IPS-18c (cell line): ENCODE measurements around the gene SLC25A27.
"Not testable (repeated sequence)": the region's sequence is repeated elsewhere in the genome, so short reads cannot be mapped to it uniquely, and the experiment has no call there.

Experiments
- H3K4me3 ChIP-seq: 2 replicates; pipeline ENCODE4 v1.7.0; 2013; ENCODE audit warnings: low read depth, mild to moderate bottlenecking, low read length, moderate library complexity; ENCODE audit not compliant: insufficient read depth
- H3K9me3 ChIP-seq: one replicate; pipeline ENCODE4 v1.6.1; 2013; ENCODE audit warnings: mild to moderate bottlenecking, low read length, moderate library complexity; ENCODE audit not compliant: control insufficient read depth, insufficient read depth

Gene SLC25A27

DNA sequence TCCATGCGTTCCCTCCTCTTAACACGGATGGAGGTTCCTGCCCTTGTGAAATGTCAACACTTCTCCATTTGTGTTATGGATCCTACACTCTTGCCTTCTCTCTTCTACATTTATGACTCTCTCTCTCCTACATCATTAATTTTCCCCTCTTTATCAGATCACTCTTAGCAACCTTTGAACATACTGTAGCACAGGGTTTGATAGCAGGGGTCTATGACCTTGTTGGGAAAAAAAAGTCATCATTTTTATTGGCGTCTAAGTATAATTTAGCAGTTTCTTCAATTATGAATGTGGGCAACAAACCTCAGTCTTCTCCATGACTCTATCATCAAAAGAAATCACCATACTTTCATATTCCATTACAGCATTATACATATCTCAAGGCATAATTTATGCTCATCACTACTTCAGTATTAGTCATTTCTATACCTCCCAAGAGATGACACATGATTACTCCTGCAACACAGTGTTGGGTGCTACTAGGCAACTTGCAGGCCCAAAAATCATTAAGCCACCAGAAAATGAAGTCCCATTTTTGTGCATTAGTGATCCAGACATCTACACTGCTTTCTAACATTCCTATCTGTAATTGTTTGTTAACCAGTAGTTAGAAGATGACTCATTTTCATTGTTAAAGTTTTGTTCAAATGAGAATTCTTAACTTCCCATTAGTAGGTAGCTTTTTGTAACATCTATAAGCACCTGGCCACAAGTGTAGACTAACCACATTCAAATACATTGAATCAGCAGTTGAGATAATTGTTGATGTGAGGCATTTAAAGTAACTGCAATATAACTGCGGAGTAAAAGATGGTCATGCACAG is 9.6 kb upstream of the SLC25A27 start:
- no peaks in the 10 kb centered on the region for H3K9me3 ChIP-seq
- no peak overlapping the region for H3K4me3 ChIP-seq

DNA sequence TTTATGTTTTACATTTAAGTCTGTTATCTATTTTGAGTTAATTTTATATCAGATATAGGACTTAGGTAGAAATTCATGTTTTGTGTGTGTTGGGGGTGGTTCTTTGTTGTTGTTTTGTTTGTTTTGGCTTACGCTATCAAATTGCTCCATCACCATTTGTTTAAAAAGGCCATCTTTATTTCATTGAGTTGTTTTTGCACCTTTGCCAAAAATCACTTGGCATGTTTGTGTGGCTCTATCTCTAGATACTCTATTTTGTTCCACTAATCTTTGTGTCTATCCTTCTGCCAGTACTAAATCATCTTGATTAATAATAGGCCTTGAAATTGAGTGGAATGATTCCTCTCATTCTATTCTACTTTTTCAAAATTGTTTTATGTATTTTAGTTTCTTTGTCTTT is 7.5 kb upstream of the SLC25A27 start:
- no peak overlapping the region for H3K4me3 ChIP-seq
- no peaks in the 10 kb centered on the region for H3K9me3 ChIP-seq

DNA sequence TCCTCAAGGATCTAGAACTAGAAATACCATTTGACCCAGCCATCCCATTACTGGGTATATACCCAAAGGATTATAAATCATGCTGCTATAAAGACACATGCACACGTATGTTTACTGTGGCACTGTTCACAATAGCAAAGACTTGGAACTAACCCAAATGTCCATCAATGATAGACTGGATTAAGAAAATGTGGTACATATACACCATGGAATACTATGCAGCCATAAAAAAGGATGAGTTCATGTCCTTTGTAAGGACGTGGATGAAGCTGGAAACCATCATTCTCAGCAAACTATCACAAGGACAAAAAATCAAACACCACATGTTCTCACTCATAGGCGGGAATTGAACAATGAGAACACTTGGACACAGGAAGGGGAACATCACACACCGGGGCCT is 4.7 kb upstream of the SLC25A27 start:
- not testable (repeated sequence) for H3K9me3 ChIP-seq, H3K4me3 ChIP-seq

DNA sequence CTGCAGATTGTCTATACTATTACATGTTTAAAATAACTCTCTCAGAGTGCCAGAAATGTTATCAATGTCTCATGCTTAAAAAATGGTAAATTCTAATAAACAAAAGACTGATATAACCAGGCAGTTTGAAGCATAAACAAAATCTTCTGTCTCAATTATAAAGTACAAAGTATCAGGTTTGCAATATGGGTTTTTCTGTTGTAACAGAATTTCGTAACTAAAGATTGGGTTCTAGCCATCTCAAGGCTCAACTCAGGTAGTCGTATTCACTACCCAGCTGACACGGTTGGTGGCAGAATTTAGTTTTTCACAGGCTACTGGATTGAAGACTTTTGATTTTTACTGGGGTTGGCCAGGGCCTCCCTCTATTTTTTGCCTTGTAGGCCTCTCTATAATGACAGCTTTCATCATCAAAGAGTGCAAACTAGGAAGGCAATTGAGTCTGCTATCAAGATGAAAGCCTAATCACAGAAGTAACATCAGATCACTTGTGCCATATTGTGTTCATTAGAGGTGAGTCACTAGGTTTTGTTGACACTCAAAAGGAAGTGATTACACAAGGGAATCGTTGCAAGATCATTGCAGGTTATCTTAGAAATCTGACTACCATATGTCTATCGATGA is 3.8 kb upstream of the SLC25A27 start:
- Histone ChIP-seq H3K4me3 (no peak overlapping the region), H3K9me3 (no peaks in the 10 kb centered on the region)

DNA sequence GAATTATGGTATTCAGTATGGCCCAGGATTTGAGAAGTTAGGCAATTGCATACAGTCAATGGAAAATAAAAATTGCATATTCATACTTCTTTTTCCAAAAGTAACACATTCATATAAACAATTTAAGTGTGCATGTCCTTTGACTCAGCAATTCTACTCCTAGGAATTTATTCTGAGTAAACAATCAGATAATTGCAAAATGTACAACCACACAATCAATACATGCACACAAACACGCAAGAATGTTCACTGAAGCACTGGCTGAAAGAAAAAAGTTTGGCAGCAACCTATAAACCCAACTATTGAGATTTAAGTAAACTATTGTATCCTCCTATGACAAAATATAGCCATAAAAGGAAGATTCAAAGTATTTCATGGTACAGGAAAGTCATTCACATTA is 1.8 kb upstream of the SLC25A27 start:
- H3K9me3 ChIP-seq, result no peaks in the 10 kb centered on the region
- H3K4me3 ChIP-seq, result no peak overlapping the region

DNA sequence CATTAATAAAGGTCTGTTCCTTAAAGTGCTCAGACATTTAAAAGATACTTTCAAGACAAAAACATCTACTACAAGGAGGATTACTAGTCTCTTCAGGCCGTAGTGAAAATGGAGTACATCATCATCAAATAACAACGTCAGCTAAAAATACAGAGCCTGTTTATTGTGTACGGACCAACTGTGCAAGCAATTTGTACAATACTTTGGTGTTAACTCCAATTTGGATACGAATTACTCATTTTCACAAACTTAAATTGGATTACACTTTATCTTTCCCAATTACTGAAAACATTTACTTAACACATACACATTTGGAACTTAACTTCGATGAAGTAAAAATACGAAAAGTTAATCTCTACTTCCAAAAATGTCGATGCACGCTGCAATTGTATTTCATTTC is 959 bp upstream of the SLC25A27 start:
- Histone ChIP-seq H3K4me3 (peak overlapping the region; percentile 98; the same call in 1 of the 2 replicates), H3K9me3 (no peaks in the 10 kb centered on the region)

DNA sequence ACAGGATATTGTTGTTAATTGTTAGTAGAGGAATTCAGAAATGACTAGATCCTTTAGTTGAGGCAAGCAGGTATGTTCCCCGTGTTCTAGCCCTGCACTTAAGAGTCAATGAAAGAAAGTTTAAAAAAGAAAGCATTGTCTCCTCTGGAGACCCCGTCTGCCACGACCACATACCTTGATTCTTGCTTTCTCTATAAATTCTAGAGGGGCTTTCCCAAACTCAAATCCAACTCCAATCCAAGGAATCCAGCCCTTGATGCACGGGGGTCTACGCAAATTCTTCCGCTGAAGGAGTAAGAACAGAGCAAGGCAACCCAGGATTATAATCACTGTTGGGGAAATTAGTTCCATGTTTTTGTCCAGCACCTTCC is 558 bp upstream of the SLC25A27 start:
- H3K4me3 ChIP-seq, result peak overlapping the region; percentile 98
- H3K9me3 ChIP-seq, result no peaks in the 10 kb centered on the region

DNA sequence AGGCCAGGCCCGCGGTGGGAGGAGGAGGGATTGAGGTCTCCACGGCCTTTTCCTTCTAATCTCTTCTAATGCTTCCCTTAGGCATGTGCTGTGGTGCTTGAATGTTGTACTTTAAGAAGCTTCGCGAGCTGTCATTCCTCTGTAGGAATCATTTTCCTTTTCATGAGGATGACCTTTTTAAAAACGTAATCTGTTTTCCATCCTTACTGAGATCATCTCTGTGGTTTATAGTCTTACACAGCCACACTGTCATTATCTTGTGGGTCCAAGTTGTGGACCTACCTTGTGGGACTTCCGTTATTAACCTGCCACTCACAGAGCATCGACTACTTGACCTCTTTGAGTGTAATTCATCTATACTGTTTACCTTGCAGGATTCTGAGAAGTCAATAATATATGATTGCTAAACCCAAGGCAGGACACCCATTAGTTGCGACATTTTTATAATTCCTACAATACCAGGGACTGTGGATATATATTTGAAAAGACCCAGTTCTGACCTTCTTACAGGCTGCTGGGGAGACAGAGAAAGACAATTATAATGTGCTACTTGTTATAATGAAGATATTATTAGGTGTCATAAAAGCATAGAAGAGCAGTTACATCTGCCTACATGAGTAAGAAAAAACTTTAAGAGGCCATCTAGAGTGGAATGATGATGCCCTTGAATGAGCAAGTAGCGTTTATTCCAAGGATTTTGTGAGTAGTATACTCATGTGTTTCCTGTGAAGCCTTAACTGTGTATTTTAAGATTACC is 842 bp downstream of the SLC25A27 start:
- Histone ChIP-seq H3K4me3 (peak overlapping the region; percentile 98), H3K9me3 (no peaks in the 10 kb centered on the region)

DNA sequence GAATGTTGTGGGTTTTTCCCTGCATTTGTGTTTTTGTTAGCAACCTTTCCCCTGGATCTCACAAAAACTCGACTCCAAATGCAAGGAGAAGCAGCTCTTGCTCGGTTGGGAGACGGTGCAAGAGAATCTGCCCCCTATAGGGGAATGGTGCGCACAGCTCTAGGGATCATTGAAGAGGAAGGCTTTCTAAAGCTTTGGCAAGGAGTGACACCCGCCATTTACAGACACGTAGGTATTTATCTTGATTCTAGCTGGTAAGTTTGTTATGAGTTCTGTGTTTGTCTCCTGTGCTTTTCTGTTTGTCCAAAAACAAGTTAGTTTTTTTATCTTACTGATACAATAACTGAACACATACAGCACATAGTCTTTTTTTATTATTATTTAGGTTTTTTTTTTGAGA is 3.0 kb downstream of the SLC25A27 start:
- Histone ChIP-seq H3K4me3 (no peak overlapping the region), H3K9me3 (no peaks in the 10 kb centered on the region)

DNA sequence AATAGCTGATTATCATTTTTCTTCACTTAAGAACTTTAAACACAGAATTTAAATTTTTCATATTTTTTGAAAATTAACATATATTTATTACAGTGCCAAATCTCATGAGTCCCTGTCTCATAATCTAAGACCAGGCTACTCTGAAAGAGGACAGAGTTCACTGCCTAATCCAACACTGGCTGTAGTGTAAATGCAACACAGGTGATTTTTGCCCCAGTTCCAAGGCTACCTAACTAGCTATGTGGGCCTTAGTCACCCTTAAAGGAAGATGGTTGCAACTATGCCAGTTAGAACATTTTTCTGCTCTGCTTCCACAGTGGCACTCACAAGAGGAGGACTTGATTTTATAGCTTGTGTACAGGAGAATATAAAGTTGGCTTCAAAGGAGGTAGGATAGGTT is 4.9 kb downstream of the SLC25A27 start:
- H3K4me3 ChIP-seq, result no peak overlapping the region
- H3K9me3 ChIP-seq, result no peaks in the 10 kb centered on the region

DNA sequence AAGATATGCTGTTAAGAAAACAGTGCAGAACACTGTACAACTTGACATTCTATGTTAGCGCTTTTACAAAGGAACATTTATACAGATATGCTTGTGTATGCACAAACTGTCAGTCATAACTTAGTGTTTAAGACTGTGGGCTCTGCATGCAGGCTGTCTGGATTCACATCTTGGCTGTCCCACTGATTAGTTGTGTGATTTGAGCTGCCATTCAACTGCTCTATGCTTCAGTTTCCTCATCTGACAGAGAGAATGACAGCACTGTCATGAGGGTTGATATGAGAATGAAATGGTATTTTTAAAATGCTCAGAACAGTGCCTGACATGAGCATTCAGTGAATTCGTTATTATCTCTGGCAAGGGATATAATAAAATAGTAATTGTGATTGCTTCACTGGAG is 8.7 kb downstream of the SLC25A27 start:
- no peak overlapping the region for H3K4me3 ChIP-seq
- H3K9me3 ChIP-seq, result no peaks in the 10 kb centered on the region

DNA sequence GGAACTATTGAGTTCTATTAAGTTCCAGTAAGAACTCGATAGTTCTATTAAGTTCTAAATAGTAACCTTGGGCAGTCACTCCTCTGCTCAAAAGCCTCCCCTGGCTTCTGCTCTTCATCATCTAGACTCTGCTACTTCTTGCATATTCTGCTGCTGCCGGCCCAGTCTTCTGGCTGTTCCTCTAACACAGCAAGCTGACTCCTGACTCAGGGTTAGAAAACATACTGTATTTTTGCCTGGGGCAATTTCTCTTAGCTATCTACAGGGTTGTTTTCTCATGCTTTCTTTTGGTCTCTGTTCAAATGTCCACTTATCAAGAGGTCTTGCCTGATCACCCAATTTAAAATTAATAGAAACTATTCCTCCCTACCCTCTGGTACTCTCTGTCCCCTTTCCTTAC is 14.6 kb downstream of the SLC25A27 start:
- Histone ChIP-seq H3K4me3 (no peak overlapping the region), H3K9me3 (no peaks in the 10 kb centered on the region)

DNA sequence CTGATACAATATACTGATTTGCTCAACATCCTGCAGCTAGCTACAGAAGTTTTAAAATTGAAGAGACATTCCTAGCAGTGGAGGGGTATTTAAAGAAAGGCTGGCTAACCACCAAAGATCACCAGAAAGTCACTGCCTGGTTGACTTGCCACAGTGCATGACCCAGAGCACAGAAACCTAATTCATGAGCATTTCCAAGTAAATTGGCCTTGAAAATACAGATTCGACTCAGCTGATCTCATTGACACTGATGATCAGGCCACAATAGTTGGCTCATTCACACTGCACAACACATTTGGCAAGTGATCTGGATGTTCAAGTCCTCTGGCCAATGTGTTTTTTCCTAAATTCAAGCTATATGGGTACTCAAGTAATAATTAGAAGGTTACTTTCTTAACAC is 21.6 kb downstream of the SLC25A27 start:
- Histone ChIP-seq H3K9me3 (no peaks in the 10 kb centered on the region), H3K4me3 (no peak overlapping the region)

DNA sequence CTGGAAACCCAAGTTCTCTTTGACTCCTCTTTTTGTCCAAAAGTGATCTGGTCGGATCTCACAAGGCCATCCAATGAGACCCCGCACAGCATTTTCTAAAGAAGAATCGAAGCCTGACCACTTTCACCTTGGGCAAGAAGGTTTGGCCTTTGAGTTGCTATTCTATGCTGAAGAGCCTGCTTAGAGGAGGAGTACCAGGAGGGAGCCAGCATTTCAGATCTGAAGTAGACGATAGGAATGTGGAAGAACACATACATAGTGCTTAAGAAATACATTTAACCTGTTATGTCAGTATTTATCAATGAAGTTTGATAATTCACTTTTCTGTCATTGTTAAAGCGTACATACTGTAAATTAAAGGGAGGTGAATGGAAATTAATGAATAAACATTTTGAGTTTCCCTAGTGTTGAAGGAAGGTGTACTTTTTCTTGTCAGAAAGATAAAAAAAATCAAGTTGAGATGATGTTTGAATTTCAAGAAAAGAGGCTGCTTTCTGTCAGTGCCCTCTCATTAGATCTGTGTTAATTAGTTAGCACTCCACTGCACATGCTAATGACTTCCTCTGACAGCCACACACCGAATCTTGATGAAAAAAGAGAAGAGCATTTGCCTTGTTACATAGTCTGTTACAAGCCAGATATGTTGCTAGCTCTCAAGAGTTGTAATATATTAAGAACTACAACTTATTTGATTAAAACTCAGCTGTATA is 24.0 kb downstream of the SLC25A27 start:
- Histone ChIP-seq H3K4me3 (no peak overlapping the region), H3K9me3 (no peaks in the 10 kb centered on the region)

DNA sequence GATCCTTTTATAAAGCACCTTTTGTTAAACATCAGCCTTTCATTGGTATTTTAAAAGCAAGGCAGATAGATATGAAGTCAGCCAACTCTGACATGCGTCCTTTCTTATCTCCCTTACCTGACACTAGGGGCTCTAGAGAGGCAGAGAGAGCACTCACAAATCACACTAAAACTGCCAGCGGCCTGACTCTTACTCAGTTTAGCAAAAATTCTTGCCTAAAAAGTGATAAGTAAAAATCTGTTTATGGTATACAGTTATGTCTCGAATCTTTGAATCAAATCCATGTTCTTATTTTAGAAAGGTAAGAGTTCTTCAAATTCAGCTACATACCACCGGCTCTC is 24.5 kb downstream of the SLC25A27 start:
- Histone ChIP-seq H3K9me3 (no peaks in the 10 kb centered on the region), H3K4me3 (no peak overlapping the region)

DNA sequence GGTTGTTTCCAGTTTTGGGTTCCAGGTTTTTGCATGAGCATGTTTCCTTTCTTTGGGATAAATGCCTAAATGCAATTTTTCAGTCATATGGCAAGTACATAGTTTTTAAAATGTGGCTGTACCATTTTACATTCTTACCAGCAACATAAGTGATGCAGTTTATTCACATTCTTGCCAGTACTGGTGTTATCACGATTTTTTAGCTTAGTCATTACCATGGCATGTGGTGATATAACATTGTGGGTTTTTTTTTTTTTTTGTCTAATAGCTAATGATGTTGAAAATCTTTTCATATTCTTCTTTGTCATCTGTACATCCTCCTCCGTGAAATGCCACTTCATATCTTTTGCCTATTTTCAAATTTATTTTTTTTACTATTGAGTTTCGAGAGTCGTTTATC is 32.0 kb downstream of the SLC25A27 start:
- Histone ChIP-seq H3K4me3 (no peak overlapping the region), H3K9me3 (no peaks in the 10 kb centered on the region)

DNA sequence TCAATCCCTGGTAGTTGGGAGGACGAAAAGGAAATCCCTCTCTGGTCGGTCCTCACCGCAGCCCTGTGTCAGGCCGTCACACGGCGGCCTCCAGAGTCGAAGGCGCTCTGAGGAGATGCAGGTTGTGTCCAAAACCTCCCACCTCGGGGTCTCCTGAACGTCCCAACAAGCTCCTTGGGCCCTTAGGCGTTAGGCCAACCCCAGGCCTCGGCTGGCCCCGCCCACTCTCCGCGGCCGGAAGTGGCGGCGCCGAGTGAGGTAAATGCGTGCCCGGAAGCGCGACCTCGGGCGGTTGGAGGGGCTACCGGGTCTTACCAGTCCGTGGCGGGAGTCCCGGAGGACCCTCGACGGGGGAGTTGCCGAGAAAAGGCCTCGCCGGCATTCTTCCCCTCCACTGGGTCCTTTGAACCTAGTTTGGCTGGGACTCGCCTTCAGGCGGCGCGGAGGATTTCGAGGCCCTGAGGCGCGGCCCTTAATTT is 34.9 kb downstream of the SLC25A27 start, which contains the start of gene TDRD6:
TDRD6 (plus strand) TSS at position 267 of the 479 bp plus-strand sequence. CDS start 244 bp downstream, outside the sequence.
- no peak within 1 kb of the TSS for H3K4me3 ChIP-seq
- H3K9me3 ChIP-seq, result no peaks in the 10 kb centered on the region
